ENCODE results near the gene HYDIN.
A peak's percentile ranks its signal among the peaks of the same experiment; 100 is the strongest.
"Not testable (repeated sequence)": the region's sequence is repeated elsewhere in the genome, so short reads cannot be mapped to it uniquely, and the experiment has no call there.

HYDIN gene

GRCh38 chr16:71009440-71010223, 220.9 kb downstream of the HYDIN start:
- not testable (repeated sequence) for DNase-seq

- DNase-seq = not testable (repeated sequence)
Measured at GRCh38 chr16:71006516-71006915, 224.0 kb downstream of the HYDIN start.

- DNase-seq = not testable (repeated sequence)
Measured at GRCh38 chr16:70999735-71000134, 230.8 kb downstream of the HYDIN start.

- not testable (repeated sequence) for DNase-seq
Measured at GRCh38 chr16:70995799-70996198, 234.7 kb downstream of the HYDIN start.

GRCh38 chr16:70992511-70992910, 238.0 kb downstream of the HYDIN start:
- DNase-seq = not testable (repeated sequence)

- DNase-seq = not testable (repeated sequence)
Measured at GRCh38 chr16:70987019-70987715, 243.4 kb downstream of the HYDIN start.

GRCh38 chr16:70984675-70985074, 245.8 kb downstream of the HYDIN start:
- DNase-seq = not testable (repeated sequence)

GRCh38 chr16:70968332-70968731, 262.2 kb downstream of the HYDIN start:
- DNase-seq = not testable (repeated sequence)

- not testable (repeated sequence) for DNase-seq
Measured at GRCh38 chr16:70960169-70960568, 270.4 kb downstream of the HYDIN start.

GRCh38 chr16:70954922-70955321, 275.6 kb downstream of the HYDIN start:
- DNase-seq = not testable (repeated sequence)

GRCh38 chr16:70953824-70954223, 276.7 kb downstream of the HYDIN start:
- not testable (repeated sequence) for DNase-seq

- DNase-seq = not testable (repeated sequence)
Measured at GRCh38 chr16:70943551-70943950, 287.0 kb downstream of the HYDIN start.

GRCh38 chr16:70939690-70940359, 290.7 kb downstream of the HYDIN start:
- DNase-seq = not testable (repeated sequence)

GRCh38 chr16:70936781-70937525, 293.6 kb downstream of the HYDIN start:
- DNase-seq = peak in 19 of 56 donors; percentile 2 to 47 (median 11)

GRCh38 chr16:70935325-70935724, 295.2 kb downstream of the HYDIN start:
- not testable (repeated sequence) for DNase-seq

GRCh38 chr16:70933746-70934145, 296.8 kb downstream of the HYDIN start:
- not testable (repeated sequence) for DNase-seq

GRCh38 chr16:70930757-70931156, 299.8 kb downstream of the HYDIN start:
- DNase-seq = not testable (repeated sequence)

- DNase-seq = peak in 18 of 56 donors; percentile 1 to 63 (median 14)
Measured at GRCh38 chr16:70922164-70922563, 308.4 kb downstream of the HYDIN start.

GRCh38 chr16:70920661-70921060, 309.9 kb downstream of the HYDIN start:
- DNase-seq = not testable (repeated sequence)

- DNase-seq = not testable (repeated sequence)
Measured at GRCh38 chr16:70888208-70888607, 342.3 kb downstream of the HYDIN start.

GRCh38 chr16:70884652-70885051, 345.9 kb downstream of the HYDIN start:
- DNase-seq = not testable (repeated sequence)
